Stimulated activated CD4-positive, alpha-beta T cell treated with anti-CD3 and anti-CD28 coated beads, Interleukin-12 subunit alpha, Interleukin-12 subunit beta, amount 100 ng/mL, for 48 hours (primary cell): ENCODE results near the gene SV2B.
"Not testable (repeated sequence)": the region's sequence is repeated elsewhere in the genome, so short reads cannot be mapped to it uniquely, and the experiment has no call there.

Experiments
- DNase-seq, 3 donors: peaks; one replicate each; pipeline ENCODE4 v3.0.0-alpha.2; 2020; ENCODE audit warnings: low read depth in 2 of 3, low spot score in 1 of 3

Gene SV2B

DNA sequence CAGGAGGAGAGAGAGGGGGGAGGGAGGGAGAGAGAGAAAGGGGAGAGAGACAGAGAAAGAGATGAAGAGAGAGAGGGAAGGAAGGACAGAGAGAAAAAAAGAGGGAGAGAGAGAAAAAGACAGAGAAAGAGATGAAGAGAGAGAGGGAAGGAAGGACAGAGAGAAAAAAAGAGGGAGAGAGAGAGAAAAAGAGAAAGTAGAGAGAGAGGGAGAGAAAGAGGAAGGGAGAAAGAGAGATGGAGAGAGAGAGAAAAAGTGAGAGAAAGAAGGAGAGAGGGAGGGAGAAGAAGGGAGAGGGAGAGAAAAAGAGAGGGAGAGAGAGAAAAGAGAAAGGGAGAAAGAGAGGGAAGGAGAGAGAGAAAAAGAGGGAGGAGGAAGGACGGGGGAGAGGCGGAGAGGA is 204.2 kb downstream of the SV2B start:
- DNase-seq = no peak

GRCh38 chr15:91304786-91305185 is 204.7 kb downstream of the SV2B start:
- DNase-seq = no peak

GRCh38 chr15:91306144-91306543 is 206.1 kb downstream of the SV2B start:
- no peak for DNase-seq

GRCh38 chr15:91307601-91308000 is 207.5 kb downstream of the SV2B start:
- DNase-seq = no peak

DNA sequence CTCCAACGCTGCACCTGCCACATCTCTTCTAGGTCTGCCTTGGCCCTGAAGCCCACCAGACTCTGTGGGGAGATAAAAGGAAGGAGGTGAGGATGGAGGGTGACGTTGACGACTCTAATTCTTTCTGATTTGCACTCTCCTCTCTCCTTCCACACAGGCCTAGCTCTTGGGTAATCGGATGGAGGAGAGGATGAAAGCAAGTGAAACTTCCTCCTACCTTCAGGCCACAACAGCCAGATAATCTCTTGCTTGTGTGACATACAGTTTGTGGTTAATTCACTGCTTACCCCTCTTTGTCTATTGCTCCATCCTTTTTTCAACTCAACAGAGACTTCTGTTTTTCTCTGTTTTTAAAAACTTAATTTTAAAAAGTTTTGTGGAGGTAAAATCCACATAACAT is 208.1 kb downstream of the SV2B start:
- DNase-seq = no peak

- peak in 1 of 3 donors; percentile 18 for DNase-seq
Observed at GRCh38 chr15:91308855-91309254, 208.8 kb downstream of the SV2B start.

DNA sequence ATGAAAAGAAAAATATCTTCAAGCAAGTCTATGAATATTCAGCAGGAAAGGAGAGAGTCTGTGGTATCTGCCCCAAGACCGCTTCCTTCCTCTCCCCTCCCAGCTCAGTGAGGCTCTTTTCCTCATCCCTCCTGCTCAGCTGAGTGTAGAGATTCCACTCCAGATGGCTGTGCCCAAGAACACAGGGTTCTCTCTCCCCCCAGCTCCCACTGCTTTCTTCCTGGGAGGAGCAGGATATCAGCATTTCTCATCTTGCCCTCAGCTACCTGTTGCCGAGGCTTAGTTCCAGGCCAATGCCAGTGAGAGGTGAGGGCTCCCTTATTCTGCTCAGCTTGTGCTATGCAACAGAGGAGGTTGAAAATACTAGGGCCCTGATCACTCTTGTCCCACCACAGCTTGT is 211.9 kb downstream of the SV2B start:
- no peak for DNase-seq

GRCh38 chr15:91316126-91316525 is 216.1 kb downstream of the SV2B start:
- no peak for DNase-seq

DNA sequence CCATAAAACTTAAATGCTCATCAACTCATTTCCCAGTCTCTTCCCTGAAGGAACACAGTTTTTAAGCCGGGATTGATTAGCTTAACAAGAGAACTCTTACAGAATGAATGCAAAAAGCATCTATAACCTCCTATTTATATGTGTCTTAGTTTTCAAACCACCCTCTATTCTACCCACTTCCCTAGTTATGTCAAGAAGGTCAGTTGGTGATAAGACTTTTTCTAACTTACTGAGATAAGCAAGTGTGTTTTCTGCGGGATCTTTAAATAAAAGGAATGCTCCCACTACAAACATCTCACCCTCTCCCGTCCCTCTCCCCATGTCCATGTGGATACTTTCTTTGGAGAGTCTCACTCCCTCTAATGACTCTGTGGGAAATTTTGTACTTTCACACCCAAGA is 218.5 kb downstream of the SV2B start:
- DNase-seq = no peak

DNA sequence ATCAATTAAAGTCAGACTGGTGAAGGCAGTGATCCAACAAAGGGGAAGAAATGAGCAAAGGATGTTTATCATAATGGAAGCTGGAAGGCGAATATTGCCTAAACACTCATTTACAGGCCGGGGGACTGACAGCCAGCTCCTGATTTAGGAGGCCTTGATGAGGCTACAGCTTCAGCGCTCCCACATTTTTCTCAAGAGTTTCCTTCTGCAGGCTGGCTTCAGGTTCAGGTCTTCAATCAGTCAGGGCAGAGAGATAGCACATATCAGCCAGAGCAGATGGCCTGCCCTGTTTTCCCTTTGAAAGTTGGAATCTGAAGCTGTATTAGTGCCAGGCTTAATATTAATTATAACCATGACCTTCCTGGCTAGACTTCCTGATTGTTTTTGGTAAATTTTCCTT is 218.9 kb downstream of the SV2B start:
- DNase-seq = no peak

- no peak for DNase-seq
Observed at GRCh38 chr15:91319371-91320059, 219.5 kb downstream of the SV2B start.

- DNase-seq = no peak
Observed at GRCh38 chr15:91320101-91320500, 220.0 kb downstream of the SV2B start.

GRCh38 chr15:91329914-91330313 is 229.9 kb downstream of the SV2B start:
- DNase-seq = no peak

DNA sequence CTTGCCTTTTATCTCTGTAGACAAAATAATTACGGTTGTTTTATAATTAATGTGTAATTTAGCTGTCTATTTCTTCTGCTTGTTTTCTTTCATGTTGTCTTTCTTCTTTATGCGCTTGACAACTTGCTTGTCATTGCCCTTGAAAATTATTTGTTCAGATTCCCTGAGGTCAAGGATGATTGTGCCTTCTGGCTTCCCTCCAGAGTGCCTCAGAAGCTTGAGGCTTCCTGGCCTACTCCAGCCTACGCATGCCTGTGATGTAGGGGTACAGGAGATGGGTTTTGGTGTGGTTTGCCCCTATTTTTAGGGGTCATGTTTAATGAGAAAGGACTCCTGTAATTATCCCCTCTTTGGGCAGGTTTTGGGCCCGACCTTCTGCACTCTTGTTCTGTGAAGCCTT is 231.5 kb downstream of the SV2B start:
- DNase-seq = no peak

DNA sequence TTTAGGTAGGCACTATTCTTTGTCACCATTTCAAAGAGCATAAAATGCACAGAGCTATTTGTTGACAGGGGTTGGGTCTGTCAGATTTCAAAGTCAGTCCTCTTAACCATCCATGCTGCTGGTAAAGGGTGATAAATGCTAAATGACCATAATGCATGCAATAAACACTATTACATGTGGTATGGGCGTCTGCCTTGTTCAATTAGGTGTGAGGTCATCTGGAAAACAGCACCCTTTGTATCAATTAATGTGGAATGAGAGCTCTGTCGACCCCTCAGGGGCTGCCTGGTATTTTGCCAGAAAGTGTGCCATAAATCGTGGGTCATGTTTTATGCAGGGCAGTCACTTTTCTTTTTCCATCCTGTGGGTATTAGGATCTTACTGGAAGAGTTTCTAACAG is 235.6 kb downstream of the SV2B start:
- DNase-seq = no peak

DNA sequence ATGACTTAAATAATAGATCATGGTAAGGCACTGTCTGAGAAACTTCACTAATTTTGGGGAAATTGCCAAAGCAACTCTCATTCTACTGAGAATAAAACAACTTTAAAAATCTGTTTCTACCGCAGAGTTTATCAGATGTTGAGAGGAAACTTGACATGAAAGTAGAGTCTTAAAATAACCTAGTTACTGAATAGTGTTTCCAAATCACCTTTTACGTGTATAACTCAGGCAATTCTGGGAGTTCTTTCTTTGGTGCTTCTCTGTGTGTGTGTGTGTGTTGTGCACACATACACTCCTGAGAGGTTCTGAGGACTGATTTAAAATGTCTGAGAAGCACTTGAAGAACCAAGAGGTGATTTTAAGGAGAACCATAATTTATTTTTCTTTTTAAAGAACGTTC is 236.6 kb downstream of the SV2B start:
- no peak for DNase-seq

DNA sequence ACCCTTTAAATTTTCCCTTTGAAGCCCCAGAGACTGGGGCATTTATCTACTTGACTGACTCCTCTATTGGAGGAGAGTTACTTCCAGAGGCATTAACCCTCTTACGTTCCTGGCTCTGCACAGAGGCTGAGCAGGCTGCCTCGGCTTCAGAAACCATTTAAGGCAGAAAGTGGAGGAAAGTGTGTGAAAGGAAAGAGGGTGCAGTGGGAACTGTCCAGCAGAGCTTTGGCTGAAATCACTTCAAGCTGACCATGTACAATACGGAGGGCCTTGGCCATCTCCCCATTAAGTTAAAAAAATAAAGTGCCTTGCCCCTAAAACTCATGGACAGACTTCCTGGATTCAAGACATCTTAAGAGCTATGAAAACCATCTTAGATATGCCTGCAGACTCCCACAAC is 238.7 kb downstream of the SV2B start:
- DNase-seq = no peak

DNA sequence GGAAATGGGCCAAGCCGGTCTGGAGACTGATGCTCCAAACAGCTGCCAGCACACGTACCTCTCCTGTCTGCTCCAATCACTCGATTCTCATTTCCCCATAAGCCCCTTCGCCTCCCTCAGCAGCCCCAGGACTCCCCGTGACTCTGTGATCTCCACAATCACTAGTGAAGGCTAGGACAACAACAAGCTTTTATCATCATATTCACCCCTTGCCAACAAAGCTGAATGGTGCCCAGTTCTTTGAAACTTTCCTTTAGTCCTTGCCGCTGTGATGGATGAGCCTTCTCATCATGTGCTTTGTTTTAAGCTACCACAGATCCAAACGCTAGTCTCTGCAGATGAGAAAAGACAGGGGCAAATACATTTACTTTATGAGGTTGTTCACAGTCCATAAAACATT is 242.0 kb downstream of the SV2B start:
- no peak for DNase-seq

DNA sequence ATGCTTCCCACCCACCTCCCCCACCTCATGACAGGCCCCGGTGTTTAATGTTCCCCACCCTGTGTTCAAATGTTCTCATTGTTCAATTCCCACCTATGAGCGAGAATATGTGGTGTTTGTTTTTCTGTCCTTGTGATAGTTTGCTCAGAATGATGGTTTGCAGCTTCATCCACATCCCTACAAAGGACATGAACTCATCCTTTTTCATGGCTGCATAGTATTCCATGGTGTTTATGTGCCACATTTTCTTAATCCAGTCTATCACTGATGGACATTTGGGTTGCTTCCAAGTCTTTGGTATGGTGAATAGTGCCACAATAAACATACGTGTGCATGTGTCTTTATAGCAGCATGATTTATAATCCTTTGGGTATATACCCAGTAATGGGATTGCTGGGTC is 244.9 kb downstream of the SV2B start:
- DNase-seq = not testable (repeated sequence)

GRCh38 chr15:91345736-91346135 is 245.7 kb downstream of the SV2B start:
- DNase-seq = no peak

DNA sequence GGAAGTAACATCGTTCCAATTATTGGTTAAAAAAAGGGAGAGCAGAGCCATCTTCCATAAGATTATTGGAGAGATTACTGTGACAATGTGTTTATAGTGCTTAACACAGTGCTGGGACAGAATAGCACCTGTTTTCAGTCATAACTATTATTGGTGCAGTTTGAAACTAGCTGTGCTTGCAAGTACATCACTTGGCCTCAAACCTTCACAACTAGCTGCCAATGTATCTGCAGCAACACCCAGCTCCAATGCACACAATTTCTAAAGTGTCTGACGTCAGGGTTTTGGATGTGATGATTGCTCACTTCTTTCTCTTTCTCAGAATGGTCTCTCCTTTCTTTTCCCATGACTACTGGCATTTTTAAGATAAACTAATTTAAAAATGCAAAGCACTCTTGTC is 246.2 kb downstream of the SV2B start:
- DNase-seq = no peak

DNA sequence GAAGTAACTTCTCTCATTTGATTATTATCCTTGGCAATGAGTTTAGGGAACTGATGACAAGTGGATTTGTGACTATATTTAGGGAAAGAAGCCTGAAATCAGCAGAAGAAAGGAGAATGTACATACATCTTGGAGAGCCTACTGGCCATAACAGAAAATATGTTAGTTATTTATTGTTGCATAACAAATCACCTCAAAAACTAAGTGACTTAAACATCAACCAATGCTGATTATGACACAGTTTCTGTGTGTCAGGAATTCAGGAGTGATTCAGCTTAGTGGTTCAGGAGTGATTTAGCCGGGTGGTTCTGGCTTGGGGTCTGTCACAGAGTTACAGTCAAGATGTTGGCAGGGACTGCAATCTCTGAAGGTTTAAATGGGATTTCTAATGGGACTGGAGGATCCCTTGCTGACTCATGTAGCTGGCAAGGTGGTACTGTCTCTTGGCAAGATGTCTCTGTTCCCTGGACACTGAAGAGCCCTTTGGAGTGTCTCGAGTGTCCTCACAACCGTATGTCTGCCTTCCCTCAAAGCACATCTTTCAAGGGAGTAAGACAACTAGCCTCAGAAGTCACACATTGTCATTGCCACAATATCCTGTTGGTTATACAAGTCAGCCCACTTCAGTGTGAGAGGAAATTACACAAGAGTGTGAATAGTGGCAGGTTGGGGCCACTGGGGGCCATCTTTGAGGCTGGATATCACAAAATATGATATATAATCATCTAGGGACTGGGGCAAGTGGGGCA is 248.9 kb downstream of the SV2B start:
- DNase-seq = no peak
